C4-2B (cell line): ENCODE results near the gene NCKAP5.

Experiments used
- H3K27ac ChIP-seq: fragments of 450-650 bp; 2 replicates; pipeline ENCODE4 v1.5.1; 2017
- CTCF ChIP-seq: fragments of 450-650 bp; conservative IDR thresholded peaks from 2 replicates; pipeline ENCODE4 v1.5.1; 2017; ENCODE audit warnings: mild to moderate bottlenecking
- ZFX ChIP-seq: fragments of 450-650 bp; IDR thresholded peaks from 2 replicates; pipeline ENCODE4 v1.6.1; 2017

Gene NCKAP5

GRCh38 chr2:133360190-133360589, 208.1 kb downstream of the NCKAP5 start:
- no peak overlapping the region for H3K27ac ChIP-seq
- no peak for TF ChIP-seq CTCF

- H3K27ac ChIP-seq: no peak overlapping the region
- TF ChIP-seq ZFX: no peak
- no peak for TF ChIP-seq CTCF
Measured at GRCh38 chr2:133352719-133353118, 215.5 kb downstream of the NCKAP5 start.

GRCh38 chr2:133346654-133347053, 221.6 kb downstream of the NCKAP5 start:
- TF ChIP-seq CTCF (no peak), ZFX (no peak)
- no peak overlapping the region for H3K27ac ChIP-seq

GRCh38 chr2:133345638-133346037, 222.6 kb downstream of the NCKAP5 start:
- H3K27ac ChIP-seq: no peak overlapping the region
- TF ChIP-seq ZFX: no peak
- no peak for TF ChIP-seq CTCF

GRCh38 chr2:133344849-133345248, 223.4 kb downstream of the NCKAP5 start:
- TF ChIP-seq ZFX (no peak), CTCF (no peak)
- H3K27ac ChIP-seq: no peak overlapping the region

GRCh38 chr2:133343018-133343352, 225.3 kb downstream of the NCKAP5 start:
- TF ChIP-seq ZFX (no peak), CTCF (no peak)
- no peak overlapping the region for H3K27ac ChIP-seq

GRCh38 chr2:133342286-133343017, 225.8 kb downstream of the NCKAP5 start:
- TF ChIP-seq ZFX: no peak
- no peak for TF ChIP-seq CTCF

More at GRCh38 chr2:133342286-133343017, 225.8 kb downstream of the NCKAP5 start:
- H3K27ac ChIP-seq: no peak overlapping the region
